HUES48 (cell line): ENCODE results near the gene ADCYAP1.

Experiments
- H3K27ac ChIP-seq: one replicate; pipeline ENCODE4 v1.7.0; 2013; ENCODE audit warnings: low read depth, low read length, inconsistent platforms
- H3K27me3 ChIP-seq: 2 replicates; pipeline ENCODE4 v1.6.1; 2013; ENCODE audit warnings: mild to moderate bottlenecking, low read length; ENCODE audit not compliant: control insufficient read depth, insufficient read depth
- H3K36me3 ChIP-seq: 2 replicates; pipeline ENCODE4 v1.6.1; 2013; ENCODE audit warnings: low read length; ENCODE audit not compliant: control insufficient read depth, insufficient read depth
- H3K4me1 ChIP-seq: 2 replicates; pipeline ENCODE4 v1.6.1; 2013; ENCODE audit warnings: mild to moderate bottlenecking, low read length; ENCODE audit not compliant: control insufficient read depth, insufficient read depth
- H3K4me3 ChIP-seq: 2 replicates; pipeline ENCODE4 v1.5.1; 2013; ENCODE audit warnings: mild to moderate bottlenecking, low read depth, low read length
- H3K9ac ChIP-seq: 2 replicates; pipeline ENCODE4 v1.6.1; 2013; ENCODE audit warnings: mild to moderate bottlenecking, low read depth, low read length, moderate library complexity
- H3K9me3 ChIP-seq: 2 replicates; pipeline ENCODE4 v1.6.1; 2013; ENCODE audit warnings: low read length; ENCODE audit not compliant: control insufficient read depth, insufficient read depth

The ADCYAP1 gene

DNA sequence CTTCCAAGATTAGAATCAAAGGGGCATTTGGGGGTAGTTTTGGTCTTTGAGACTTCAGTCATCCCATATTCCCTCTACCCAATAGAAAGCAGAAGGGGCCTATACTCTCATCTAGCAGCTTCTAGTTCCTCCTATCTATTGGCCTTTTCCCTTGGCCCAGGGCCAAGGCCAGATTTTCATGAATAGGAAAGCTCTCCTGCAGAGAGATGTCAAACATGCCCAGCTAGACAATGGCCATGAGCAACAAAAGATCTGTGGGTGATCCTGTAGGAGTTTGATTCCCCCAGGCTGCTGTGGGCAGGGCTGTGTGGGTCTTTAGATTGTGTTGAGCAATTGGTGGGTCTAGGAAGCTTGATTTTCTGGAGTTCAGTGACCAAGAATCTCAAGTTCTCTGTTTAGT lies 2.9 kb upstream of the ADCYAP1 start:
- H3K4me3 ChIP-seq, result peak overlapping the region; percentile 12; the same call in 1 of the 2 replicates
- peaks cover 33% of the 10 kb centered on the region for H3K4me1 ChIP-seq
- no peak overlapping the region for H3K9ac ChIP-seq
- no peaks in the 10 kb centered on the region for H3K9me3 ChIP-seq
- no peaks in the 10 kb centered on the region for H3K36me3 ChIP-seq
- H3K27me3 ChIP-seq, result peaks cover 62% of the 10 kb centered on the region
- H3K27ac ChIP-seq, result peak overlapping the region; percentile 51

DNA sequence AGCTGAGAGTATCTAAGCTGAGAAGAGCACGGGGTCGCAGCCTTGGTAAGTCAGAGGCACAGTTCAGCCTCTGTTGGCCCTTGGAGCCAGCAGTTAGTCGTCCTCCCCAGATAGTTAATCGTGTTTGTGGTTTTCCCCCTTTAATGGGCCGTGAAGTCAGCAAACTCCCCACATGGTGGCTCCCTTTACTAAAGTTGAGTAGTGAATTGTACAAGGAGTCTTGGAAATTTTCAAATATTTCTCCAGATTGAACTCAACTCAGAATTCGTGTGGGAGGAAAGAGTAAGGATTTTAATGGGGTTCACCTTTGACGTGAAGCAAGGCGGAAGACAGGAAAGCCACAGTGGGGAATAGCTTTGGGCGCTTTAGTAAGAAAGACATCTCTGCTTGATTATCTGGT lies 2.4 kb upstream of the ADCYAP1 start:
- H3K4me3 ChIP-seq, result peak overlapping the region; percentile 12; the same call in 1 of the 2 replicates
- no peaks in the 10 kb centered on the region for H3K9me3 ChIP-seq
- H3K27me3 ChIP-seq, result peaks cover 67% of the 10 kb centered on the region
- no peak overlapping the region for H3K9ac ChIP-seq
- H3K4me1 ChIP-seq, result peaks cover 33% of the 10 kb centered on the region
- no peaks in the 10 kb centered on the region for H3K36me3 ChIP-seq
- H3K27ac ChIP-seq, result peak overlapping the region; percentile 51

DNA sequence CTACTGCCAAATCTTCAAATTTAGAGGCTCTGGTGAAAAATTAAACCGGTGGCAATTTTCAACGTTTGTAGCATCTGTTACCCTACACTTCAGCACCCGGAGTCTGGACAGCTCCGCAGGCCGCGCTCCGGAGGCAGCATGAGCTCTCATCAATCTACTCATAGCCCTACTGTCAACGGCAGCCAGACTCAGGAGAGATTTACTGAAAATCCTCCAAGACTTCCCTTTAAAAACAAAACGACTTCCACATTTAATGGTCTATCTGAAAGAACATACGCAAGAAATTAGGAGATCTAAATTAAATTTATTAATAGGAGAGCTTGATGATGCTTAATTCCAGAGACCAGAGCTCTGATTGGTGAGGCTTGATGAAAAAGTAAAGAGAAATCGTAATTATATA lies 970 bp upstream of the ADCYAP1 start:
- peaks cover 81% of the 10 kb centered on the region for H3K27me3 ChIP-seq
- H3K27ac ChIP-seq, result no peak overlapping the region
- H3K4me3 ChIP-seq, result no peak overlapping the region
- no peaks in the 10 kb centered on the region for H3K36me3 ChIP-seq
- H3K9me3 ChIP-seq, result no peaks in the 10 kb centered on the region
- peaks cover 33% of the 10 kb centered on the region for H3K4me1 ChIP-seq
- no peak overlapping the region for H3K9ac ChIP-seq

DNA sequence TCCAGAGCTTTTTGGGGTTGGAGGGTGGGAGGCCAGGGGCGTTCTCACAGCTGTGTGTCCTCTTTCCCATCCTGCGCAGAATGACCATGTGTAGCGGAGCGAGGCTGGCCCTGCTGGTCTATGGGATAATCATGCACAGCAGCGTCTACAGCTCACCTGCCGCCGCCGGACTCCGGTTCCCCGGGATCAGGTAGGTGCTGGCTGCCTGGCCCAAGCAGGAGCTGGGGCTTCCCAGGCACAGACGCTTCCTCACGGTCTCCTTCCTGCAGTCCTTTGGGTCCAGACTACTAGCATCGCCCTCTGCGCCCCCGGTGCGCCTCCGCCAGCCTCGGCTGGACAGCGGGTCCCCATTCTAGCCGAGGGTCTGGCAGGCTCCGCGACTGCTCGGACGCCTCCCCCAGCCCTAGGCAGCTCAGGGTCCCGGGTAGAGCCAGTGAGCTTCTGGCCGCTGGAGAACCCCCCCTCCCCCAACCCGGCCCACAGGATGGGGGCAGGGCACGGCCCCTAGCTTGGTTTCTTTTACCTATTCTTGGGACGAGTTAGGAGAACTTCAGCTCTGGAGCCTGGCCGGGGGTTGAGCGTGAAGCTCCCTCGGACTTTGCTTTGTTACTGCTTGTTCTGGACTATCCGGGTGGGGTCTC lies 756 bp downstream of the ADCYAP1 start:
- H3K9ac ChIP-seq, result no peak overlapping the region
- peak overlapping the region; percentile 68 for H3K4me3 ChIP-seq
- H3K27ac ChIP-seq, result no peak overlapping the region
- H3K4me1 ChIP-seq, result peaks cover 33% of the 10 kb centered on the region
- peaks cover 99% of the 10 kb centered on the region for H3K27me3 ChIP-seq
- no peaks in the 10 kb centered on the region for H3K36me3 ChIP-seq
- no peaks in the 10 kb centered on the region for H3K9me3 ChIP-seq

DNA sequence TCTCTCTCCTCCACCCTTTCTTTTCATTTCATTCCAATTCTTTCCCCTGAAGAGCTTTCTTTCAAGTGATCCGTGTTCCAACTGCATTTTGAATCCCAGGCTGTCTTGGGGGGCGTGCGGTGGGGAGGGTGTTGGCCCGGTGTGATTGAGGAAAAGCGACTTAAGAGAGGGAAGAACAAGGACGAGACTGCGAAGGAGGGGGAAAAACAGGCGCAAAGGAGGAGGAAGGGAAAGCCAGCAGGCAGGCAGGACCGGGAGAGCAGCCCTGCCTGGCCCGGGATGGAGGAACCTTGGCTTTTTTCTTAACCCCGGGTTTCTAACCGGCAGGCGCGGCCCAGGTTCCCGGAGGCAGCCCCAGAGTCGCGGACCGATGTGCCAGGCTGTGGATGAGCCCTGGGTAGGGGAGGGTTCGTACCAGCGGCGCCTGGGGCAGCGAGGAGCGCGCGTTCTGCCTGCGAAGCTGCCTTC lies 1.3 kb downstream of the ADCYAP1 start:
- no peaks in the 10 kb centered on the region for H3K36me3 ChIP-seq
- peaks cover 100% of the 10 kb centered on the region for H3K27me3 ChIP-seq
- H3K9me3 ChIP-seq, result no peaks in the 10 kb centered on the region
- peak overlapping the region; percentile 68 for H3K4me3 ChIP-seq
- no peak overlapping the region for H3K9ac ChIP-seq
- peaks cover 33% of the 10 kb centered on the region for H3K4me1 ChIP-seq
- no peak overlapping the region for H3K27ac ChIP-seq

DNA sequence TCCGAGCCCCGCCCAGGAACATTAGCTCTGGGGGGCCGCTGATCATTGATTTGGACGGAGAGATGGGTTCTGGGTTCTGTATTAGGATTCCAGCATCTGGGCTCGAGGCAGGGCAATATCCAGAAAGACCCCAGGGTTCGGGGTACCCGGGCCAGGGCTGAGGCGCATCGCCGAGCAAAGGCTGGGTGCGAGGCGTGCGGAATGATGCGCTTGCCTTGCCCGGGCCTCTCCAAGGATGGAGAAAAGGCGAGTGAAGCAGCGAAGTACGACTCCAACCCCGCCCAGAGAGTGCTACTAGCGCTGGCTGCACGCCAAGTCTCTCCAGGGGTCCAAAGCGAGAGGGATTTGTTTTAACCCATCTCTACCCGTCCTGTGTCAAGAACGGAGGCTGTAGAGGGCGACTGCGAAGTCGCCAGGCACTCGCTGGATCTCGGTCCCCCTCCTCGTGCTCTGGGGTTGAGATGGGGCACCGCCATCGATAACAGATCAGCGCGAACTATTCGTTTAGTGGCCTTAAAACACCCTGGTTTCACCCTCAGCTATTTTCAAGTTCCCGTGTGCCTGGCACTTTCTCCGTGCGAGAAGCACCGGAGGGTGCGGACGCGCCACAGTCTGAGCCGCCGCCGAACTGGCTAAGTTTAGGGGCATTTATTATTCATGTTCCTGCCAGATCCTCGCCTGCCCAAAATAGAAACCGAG lies 1.9 kb downstream of the ADCYAP1 start:
- peaks cover 29% of the 10 kb centered on the region for H3K4me1 ChIP-seq
- H3K9me3 ChIP-seq, result no peaks in the 10 kb centered on the region
- no peaks in the 10 kb centered on the region for H3K36me3 ChIP-seq
- H3K9ac ChIP-seq, result no peak overlapping the region
- peak overlapping the region; percentile 68 for H3K4me3 ChIP-seq
- peaks cover 100% of the 10 kb centered on the region for H3K27me3 ChIP-seq
- no peak overlapping the region for H3K27ac ChIP-seq

- no peaks in the 10 kb centered on the region for H3K36me3 ChIP-seq
- peak overlapping the region; percentile 68 for H3K4me3 ChIP-seq
- H3K9ac ChIP-seq, result no peak overlapping the region
- H3K4me1 ChIP-seq, result peaks cover 21% of the 10 kb centered on the region
- no peak overlapping the region for H3K27ac ChIP-seq
- no peaks in the 10 kb centered on the region for H3K9me3 ChIP-seq
- peaks cover 100% of the 10 kb centered on the region for H3K27me3 ChIP-seq
Measured at GRCh38 chr18:907115-907884, 2.6 kb downstream of the ADCYAP1 start.

- no peaks in the 10 kb centered on the region for H3K9me3 ChIP-seq
- H3K27me3 ChIP-seq, result peaks cover 100% of the 10 kb centered on the region
- no peak overlapping the region for H3K9ac ChIP-seq
- H3K36me3 ChIP-seq, result no peaks in the 10 kb centered on the region
- no peak overlapping the region for H3K27ac ChIP-seq
- H3K4me1 ChIP-seq, result peaks cover 17% of the 10 kb centered on the region
- peak overlapping the region; percentile 57 for H3K4me3 ChIP-seq
Measured at GRCh38 chr18:907885-908757, 3.5 kb downstream of the ADCYAP1 start.

DNA sequence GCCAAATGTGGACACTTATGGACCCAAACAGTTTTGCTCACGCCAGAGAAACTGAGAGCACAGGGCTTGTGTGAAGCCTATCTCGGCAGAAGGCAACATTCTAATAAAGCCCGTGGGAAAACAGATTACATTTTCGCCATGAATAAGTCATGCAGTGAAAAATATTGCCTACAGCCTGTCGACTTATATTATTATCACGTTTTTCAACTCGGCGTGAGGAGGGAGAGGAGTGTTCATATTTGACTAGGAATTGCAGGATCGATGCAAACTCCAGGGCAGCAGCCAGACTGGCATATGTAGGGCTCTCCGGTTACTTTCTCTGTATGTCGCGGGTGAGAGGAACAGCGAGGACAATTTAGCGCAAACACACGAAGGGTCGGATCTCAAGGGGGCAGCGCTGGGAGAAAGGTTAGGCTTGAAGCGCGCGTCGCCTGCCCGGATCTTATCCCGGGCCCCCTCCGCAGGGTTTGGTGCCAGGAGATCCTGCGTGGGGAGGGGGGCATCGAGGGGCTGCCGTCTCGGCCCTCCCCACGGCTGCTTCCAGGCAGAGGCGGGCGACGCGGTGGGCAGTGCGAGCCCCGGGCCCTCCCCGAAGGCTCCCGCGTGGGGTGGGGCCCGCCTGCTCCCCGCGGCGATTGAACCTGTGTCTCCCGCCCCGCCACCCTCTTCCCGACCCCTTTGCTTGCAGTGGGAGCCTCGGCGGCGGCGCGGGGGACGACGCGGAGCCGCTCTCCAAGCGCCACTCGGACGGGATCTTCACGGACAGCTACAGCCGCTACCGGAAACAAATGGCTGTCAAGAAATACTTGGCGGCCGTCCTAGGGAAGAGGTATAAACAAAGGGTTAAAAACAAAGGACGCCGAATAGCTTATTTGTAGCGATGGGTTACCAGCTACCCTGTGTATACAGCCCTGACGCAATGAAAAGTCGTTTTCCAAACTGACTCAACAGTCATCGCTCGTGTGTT lies 4.4 kb downstream of the ADCYAP1 start:
- peaks cover 14% of the 10 kb centered on the region for H3K4me1 ChIP-seq

More for the DNA sequence above, 4.4 kb downstream of the ADCYAP1 start:
- H3K9ac ChIP-seq, result no peak overlapping the region
- no peaks in the 10 kb centered on the region for H3K36me3 ChIP-seq
- no peak overlapping the region for H3K27ac ChIP-seq
- H3K4me3 ChIP-seq, result peak overlapping the region; percentile 57
- peaks cover 100% of the 10 kb centered on the region for H3K27me3 ChIP-seq
- H3K9me3 ChIP-seq, result no peaks in the 10 kb centered on the region
